AG04450 (cell line): Measurements from ENCODE around the gene SCUBE3. TPM values are rescaled to one million over a fixed set of nuclear protein-coding genes. Genes with fewer than 3 reads are reported as not detected.

Source experiments
- CTCF ChIA-PET: fragments of 300-600, 350-600 bp; formaldehyde crosslinking; extraction: SDS; loops from one replicate; lab custom pipeline; 2022; ENCODE audit warnings: antibody characterized with exemption, inconsistent platforms; lab: Charles Lee
- POLR2A ChIA-PET: fragments of 350-600 bp; formaldehyde crosslinking; extraction: SDS; loops from one replicate; lab custom pipeline; 2021; ENCODE audit warnings: antibody characterized with exemption, inconsistent platforms; lab: Yijun Ruan, JAX
- DNase-seq: peaks from one replicate; pipeline ENCODE4 v3.0.0-alpha.2; 2011; ENCODE audit warnings: low read depth, low spot score
- H3K27ac ChIP-seq: one replicate; pipeline ENCODE4 v1.5.1; 2012; ENCODE audit warnings: low read depth, low read length, control low read depth
- H3K27me3 ChIP-seq: one replicate; pipeline ENCODE4 v1.6.0; 2012; ENCODE audit warnings: low read length; ENCODE audit not compliant: control insufficient read depth, insufficient read depth
- H3K4me3 ChIP-seq: 2 replicates; pipeline ENCODE4 v1.5.1; 2011; ENCODE audit warnings: mild to moderate bottlenecking, low read depth, low read length, control low read depth
- H3K9me3 ChIP-seq: 2 replicates; pipeline ENCODE4 v1.5.1; 2012; ENCODE audit warnings: low read length; ENCODE audit not compliant: control insufficient read depth, insufficient read depth
- CTCF ChIP-seq: IDR thresholded peaks from 2 replicates; pipeline ENCODE4 v1.5.1; 2011; ENCODE audit warnings: low read depth, low read length, control low read depth, inconsistent platforms
- polyA plus RNA-seq: library from polyadenylated mRNA; depleted of rRNA; stranded (reverse); fragments of >200 nt; gene quantifications from 2 replicates; pipeline ENCODE4 v1.2.3, GENCODE V29; 2011

The SCUBE3 gene
- polyA plus RNA-seq, 1 experiment: 6.7 TPM

- CTCF ChIA-PET: interaction anchor here (0.8 to 1.6 kb wide), 3 partner anchors 14 to 39 kb away, joined by 3 to 7 read pairs (median 5); no protein-coding TSS in a partner anchor
- Histone ChIP-seq H3K9me3 (no peaks in the 10 kb centered on the region; the same call in 1 of the 2 replicates), H3K27me3 (no peaks in the 10 kb centered on the region), H3K4me3 (no peak overlapping the region), H3K27ac (no peak overlapping the region)
- POLR2A ChIA-PET: no interaction called here
- DNase-seq: no peak
- no peak for TF ChIP-seq CTCF
These were observed 34.6 kb upstream of the SCUBE3 start for GRCh38 chr6:35178932-35179832.

- POLR2A ChIA-PET: no interaction called here
- no peak overlapping the region for H3K27ac ChIP-seq
- CTCF ChIA-PET: interaction anchor here (1.5 to 1.6 kb wide), 2 partner anchors 24 to 40 kb away, joined by 5 to 7 read pairs; no protein-coding TSS in a partner anchor
These were observed 33.7 kb upstream of the SCUBE3 start for GRCh38 chr6:35179901-35180535.

GRCh38 chr6:35181308-35181932, 32.3 kb upstream of the SCUBE3 start:
- no peak for DNase-seq
- Histone ChIP-seq H3K27me3 (no peaks in the 10 kb centered on the region), H3K9me3 (no peaks in the 10 kb centered on the region; the same call in 1 of the 2 replicates), H3K4me3 (no peak overlapping the region), H3K27ac (peak overlapping the region; percentile 39)
- POLR2A ChIA-PET: no interaction called here
- no peak for TF ChIP-seq CTCF
- CTCF ChIA-PET: interaction anchor here (1.7 kb wide), 1 partner anchor 23 kb away, joined by 10 read pairs; no protein-coding TSS in a partner anchor

More at GRCh38 chr6:35179901-35180535, 33.7 kb upstream of the SCUBE3 start:
- Histone ChIP-seq H3K4me3 (no peak overlapping the region), H3K27me3 (no peaks in the 10 kb centered on the region), H3K9me3 (no peaks in the 10 kb centered on the region; the same call in 1 of the 2 replicates)
- TF ChIP-seq CTCF: no peak
- DNase-seq: no peak

GRCh38 chr6:35181933-35182612, 31.7 kb upstream of the SCUBE3 start:
- no peak for TF ChIP-seq CTCF
- H3K27me3 ChIP-seq: no peaks in the 10 kb centered on the region
- no peak overlapping the region for H3K4me3 ChIP-seq
- ChIA-PET POLR2A (interaction anchor here (0.6 kb wide), 1 partner anchor 31 kb away, joined by 8 read pairs; no protein-coding TSS in a partner anchor), CTCF (interaction anchor here (1.7 kb wide), 1 partner anchor 23 kb away, joined by 10 read pairs; no protein-coding TSS in a partner anchor)
- DNase-seq: no peak
- no peaks in the 10 kb centered on the region; the same call in 1 of the 2 replicates for H3K9me3 ChIP-seq
- H3K27ac ChIP-seq: peak overlapping the region; percentile 39
